ENCODE data around the gene EP400.

EP400 gene

DNA sequence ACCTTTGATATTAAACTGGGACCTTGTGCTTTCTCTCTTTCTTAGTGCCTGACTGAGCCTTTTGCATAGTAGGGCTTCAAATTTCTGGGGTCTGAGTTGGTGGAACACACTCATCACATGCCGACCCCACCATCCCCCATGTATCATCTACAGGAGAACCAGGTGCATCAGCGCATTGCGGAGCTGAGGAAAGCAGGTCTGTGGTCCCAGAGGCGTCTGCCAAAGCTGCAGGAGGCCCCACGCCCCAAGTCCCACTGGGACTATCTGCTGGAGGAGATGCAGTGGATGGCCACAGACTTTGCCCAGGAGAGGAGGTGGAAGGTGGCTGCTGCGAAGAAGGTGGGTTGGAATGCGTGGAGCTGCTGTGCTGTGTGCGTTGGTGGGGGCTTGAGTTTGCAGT is 37.8 kb downstream of the EP400 start:
- no peak for DNase-seq

DNA sequence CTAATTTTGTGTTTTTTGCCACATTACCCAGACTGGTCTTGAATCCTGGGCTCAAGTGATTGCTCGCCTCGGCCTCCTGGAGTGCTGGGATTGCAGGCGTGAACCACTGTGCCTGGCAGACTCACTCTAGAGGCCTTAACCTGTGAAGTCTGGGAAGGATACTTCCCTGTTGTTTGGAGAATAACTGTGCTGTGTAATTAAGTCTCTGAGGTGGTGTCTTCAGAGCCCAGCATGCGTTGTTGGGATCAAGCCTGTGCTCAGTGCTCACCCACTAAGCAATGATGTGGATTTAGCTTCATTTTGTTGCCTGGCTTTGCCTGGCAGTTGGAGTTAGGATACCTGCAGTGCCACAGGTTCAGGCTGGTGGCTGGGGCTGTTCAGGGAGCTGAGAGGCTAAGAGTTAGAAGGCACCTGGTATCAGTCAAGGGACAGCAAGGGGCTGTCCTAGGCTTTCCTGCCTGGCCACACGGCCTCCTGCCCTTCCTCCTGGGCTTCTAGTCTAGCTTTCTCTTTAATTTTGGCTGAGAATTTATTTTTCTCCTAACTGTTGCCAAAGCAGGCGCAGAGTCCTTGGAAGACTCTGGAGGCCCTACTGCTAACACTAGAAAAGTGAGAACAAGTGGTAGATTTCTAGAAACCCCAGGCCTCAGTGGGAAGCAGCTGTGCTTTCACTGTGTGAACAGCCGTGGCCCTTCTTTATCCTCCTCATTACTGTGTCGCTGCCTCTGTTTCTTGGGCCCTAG is 38.5 kb downstream of the EP400 start:
- DNase-seq: no peak

DNA sequence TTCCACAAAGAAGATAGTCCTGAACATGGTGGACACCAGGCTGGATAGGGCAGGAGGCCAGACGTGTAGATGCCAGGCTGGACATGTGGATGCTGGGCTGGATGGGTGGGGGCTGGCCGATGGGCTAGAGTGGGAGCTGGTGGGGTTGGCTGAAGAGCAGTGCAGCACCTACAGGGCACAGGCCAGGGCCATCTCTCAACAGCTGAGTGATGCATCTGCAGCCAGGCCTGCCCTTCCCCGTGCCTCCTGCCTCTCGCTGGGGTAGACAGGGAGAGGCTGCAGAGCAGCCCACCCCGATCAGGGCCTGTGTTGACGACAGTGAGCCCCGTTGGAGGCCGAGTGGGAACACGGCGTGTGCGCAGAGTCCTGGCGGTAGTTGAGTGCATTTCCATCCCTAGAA is 39.3 kb downstream of the EP400 start:
- DNase-seq: no peak

DNA sequence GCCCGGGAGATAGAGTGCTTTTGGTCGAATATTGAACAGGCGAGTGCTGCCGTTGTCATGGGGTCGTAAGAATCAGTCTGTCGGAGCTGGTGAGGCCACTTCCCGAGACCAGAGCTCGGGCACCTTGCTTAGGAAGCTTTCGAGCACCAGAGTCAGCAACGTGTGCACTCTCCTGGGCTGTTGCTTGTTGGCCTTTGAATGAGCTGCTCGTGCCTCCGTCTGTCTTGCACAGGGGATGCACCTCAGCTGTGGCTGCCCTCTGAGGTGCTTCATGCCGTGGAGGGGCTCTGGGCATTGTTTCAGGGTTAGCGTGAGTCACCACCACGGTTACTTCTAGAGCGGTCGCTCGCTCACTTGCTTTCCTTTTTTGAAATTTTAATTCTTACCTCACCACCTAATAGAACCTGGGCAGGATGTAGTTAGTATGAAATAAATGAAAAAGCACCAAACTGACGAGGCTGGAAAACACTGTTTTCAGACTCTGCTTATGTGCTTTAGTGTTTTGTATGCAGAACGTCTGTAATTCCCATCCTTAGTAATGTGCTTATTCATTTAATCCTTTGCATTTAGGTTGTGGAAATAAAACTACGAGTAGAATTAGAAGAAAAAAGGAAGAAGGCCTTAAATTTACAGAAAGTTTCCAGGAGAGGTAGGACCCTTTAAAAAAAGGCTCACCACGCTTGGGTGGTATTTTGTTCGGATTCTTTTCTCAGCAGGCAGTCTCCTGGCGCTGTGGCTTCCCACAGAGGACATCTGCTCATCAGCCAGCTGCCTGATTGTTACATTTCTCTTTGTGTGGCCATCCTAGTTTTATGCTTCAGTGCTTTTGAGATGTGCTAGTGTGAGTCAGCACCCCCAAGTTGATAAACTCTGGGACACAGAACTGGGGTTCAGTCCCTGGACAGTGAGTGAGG is 40.6 kb downstream of the EP400 start:
- peak; percentile 36 to 77 for DNase-seq

DNA sequence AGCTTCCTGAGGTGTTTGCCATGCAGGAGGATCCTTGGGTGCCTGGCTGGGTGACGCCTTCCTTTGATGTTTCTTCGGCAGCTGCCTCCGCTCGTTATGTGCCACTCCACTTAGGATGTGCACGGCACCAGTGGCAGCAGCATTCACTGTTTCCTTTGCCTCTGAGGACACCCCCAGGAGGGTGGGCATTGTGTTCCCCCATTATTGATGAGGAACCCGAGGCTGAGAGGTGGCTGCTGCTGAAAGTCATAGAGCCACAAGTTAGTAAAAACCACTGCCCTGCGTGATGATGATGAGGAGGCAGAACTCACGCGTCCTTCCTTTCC is 41.2 kb downstream of the EP400 start:
- DNase-seq: peak; percentile 35 to 73

DNA sequence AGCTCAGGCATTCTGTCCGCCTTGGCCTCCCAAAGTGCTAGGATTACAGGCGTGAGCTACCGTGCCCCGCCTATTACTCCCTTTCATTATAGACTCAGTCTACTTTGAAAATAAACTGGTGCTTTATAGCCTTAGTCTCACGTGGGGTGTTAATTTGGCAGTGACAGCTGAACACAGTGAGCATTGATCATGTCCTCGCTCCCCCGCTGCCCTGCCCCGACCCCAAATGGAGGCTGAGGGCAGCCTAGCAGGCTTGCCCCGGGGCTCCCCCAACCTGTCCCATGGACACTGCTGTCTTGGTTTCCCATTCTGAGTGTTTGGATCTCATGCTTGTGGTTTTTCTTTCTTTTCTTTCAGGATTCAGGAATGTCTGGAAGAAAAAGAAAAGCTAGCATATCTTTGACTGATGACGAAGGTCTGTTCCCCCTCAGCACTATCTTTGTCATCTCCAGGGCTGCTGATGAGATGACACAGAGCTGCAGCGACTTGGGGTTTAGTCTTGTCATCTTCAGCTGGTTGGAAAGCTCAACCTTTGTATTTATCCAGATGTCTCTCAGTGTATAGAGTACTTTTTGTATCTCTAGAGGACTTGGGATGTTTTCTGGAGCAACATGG is 42.2 kb downstream of the EP400 start:
- no peak for DNase-seq

DNA sequence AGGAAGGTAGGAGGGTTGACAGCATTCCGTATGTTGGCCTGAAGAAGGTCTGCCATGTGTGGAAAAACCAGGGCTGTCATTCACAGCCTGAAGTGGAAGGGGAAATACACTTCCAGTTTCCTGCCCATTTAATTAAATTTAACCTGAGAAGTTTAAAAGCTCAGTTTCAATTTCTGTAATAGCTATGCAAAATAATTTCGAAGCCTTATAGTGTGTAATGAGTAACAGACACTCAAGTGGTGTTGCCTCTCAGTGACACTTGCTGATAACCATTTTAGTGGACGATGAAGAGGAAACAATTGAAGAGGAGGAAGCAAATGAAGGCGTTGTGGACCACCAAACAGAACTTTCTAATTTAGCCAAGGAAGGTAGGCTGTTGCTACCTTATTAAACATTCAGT is 44.8 kb downstream of the EP400 start:
- DNase-seq: no peak

DNA sequence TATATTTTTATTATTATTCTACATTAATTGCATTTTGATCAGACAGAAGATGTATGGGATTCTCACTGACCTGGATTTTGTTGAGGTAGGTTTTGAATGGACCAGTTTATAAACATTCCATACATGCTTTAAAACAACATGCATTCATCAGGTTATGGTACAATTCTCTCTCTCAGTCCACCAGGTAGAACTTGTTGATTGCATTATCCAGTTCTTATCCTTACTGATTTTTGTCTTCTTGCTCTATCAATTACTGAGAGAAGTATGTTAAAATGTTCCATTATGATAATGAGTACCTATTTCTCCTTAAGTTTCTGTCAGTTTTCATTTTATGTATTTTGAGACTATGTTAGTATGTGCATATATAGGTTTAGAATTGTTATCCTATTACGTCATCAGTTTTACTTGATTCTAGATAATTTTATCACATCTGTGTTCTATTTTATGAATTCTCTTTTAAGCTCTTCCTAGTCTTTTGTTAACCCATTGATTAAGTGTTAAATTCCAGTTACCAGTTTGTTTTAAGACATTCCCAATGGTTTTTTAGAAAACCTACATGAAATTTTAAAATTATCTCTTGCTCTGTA is 50.6 kb downstream of the EP400 start:
- no peak for DNase-seq

DNA sequence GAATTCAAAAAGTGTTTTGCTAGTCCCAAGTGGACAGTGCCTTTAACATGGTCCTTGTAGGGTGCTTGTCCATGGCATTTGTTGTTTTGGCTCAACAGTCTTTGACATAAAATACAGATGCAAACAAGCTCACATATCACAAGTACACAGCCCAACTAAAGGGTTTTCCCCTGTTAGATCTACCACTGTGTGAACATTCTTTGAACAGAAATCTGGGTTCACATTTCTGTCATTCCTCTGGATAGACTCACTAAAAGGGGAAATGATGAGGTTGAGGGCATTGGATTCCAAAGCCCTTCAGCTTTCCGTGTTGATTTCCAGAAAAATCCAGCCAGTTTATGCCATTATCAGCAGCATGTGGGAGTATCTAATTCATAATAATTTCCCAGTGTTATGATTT is 54.1 kb downstream of the EP400 start:
- DNase-seq: no peak

DNA sequence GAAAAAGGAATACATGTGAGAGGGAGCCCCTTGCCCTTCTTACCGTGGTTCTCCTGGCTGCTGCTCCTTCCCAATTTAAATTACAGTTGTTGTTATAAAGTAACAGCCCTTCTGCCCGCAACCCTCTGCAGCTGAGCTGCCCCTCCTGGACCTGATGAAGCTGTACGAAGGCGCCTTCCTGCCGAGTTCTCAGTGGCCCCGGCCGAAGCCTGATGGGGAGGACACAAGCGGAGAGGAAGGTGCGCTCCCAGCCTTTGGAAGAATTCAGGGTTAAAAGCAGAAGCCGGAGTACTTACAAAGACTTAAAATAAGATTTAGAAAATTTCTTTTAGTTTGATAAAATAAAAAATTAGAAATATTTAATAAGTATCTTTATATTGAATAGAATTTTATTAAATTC is 55.2 kb downstream of the EP400 start:
- DNase-seq: no peak

DNA sequence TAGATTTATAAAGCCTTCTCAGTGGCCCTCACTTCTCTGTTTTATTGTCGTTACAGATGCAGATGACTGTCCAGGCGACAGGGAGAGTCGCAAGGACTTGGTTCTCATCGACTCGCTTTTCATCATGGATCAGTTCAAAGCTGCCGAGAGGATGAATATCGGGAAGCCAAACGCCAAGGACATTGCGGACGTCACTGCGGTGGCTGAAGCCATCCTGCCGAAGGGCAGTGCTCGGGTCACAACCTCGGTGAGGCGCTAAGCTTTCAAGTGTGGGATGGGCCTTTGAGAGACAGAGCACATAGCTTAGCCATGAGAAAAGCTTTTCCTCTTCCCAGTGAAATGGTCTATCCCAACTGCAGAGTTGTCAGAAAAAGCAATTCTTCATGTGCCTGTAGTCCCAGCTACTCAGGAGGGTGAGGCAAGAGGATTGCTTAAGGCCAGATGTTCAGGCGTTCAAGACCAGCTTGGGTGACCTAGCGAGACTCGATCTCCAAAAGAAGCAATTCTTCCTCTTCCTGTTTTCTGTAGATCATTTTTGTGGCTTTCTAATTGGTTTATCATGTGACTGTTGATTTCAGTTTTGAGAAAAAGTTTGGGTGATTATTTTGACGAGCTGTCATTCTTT is 56.4 kb downstream of the EP400 start:
- DNase-seq: no peak

DNA sequence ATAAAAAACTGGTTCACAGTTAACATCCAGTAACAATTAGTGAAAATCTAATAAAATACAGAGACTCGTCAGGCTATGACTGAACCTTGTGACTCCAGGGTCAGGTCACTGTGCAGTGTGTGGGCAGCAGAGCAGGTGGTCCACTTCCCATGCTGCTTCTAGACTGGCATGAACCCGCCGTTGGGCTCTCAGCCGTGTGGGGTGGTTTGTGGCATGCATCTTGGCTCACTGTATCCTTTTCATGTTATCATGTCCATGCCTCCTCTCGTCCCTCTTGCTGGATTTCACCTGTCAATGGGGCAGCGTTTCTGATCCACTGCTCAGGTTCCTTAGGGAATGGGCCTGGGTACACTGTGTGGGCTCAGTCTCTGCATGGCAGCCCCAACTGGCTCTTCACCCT is 57.3 kb downstream of the EP400 start:
- no peak for DNase-seq

DNA sequence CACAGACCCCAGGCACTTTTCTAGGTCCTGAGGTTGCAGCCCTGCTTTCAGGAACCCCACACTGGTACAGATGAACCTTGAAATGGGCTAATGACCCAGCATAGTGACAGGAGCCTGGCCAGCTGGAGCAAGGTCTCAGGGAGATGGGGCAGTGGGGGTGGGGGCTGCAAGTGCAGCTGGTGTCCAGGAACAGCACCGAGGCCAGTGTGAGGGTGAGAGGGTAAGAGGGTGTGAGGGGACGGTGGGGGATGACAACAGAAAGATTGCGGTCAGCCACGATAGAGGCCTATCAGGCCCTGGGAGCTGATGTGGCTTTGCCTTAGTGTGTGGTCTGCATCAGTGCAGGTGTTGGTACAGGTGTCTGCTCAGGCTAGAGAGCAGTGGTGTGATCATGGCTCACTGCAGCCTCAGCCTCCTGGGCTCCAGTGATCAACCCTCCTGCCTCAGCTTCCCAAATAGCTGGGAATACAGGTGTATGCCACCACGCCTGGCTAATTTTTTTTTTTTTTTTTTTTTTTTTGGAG is 59.7 kb downstream of the EP400 start:
- no peak for DNase-seq

DNA sequence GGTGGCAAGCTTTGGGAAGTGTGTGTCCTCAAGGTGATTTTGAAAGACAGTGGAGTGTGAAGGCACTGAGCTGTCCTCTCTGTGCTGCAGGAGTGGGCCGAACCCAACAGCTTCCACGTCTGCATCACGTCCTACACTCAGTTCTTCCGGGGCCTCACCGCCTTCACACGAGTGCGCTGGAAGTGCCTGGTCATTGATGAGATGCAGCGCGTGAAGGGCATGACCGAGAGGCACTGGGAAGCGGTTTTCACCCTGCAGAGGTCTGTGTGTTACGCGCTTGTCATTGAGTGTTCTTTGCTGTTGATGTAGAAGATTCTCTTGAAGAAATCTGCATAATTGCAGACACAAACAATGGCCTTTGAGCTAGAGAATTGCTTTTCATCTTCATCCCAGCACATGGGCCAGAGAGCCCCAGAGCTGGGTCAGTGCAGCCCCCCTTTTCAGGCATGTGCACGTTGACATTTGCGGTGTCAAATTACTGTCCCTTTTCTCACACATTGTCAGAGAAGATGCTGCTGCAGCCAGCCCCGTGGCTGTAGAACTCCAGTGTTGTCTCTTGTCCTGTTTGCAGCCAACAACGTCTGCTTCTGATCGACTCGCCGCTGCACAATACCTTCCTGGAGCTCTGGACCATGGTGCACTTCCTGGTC is 63.3 kb downstream of the EP400 start:
- DNase-seq: no peak

DNA sequence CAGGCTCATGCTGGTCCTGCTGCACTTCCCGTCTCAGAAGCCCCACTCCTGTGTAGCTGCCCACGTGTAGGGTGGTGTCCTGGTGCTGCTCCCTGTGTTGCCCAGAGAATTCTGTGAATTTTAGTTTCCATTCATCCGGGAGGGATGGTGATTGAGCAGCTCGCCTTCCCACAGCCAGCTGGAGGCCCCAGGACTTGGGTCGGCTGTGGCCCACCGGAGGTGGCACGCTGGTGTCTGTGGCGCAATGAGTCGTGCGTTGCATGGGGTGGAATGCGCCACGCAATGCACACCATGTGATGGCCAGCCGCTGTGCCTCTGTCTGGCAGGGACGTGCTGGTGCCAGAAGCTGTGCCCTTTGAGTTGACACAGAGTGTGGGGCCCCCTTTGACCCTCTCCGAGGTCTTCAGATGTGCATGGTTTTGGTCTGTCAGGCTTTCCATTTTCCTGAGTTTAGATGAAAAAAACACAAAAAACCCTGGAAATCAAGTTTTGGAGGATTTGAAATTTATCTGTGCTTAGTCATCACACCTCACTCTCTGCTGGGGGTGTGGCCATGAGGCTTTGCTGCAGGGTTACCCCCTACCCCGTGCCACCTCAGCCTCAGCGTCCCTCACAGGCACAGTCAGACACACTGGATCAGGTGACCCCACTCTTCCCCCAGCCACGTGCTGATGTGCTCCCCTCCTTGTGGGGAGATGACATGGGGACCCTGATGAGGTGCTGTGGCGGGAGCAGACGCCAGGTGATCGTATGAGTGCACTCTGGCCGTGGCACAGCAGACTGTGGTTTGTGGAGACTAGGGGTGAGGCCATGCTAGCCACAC is 64.6 kb downstream of the EP400 start:
- DNase-seq: no peak

DNA sequence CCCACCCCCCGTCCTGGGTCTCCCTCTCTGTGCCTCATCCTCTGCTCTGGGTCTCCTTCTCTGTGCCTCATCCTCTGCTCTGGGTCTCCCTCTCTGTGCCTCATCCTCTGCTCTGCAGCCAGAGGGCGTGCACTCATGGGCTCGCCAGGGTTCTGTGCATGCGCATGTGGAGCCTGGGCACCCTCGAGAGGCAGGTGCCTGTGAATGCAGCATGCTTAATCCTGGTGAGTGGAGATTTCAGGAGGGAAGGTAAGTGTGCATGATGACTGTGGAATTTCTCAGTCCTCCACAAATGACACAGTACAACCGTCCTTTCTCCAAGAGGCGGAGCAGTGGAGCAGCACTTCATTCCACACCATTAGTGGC is 65.2 kb downstream of the EP400 start:
- no peak for DNase-seq

DNA sequence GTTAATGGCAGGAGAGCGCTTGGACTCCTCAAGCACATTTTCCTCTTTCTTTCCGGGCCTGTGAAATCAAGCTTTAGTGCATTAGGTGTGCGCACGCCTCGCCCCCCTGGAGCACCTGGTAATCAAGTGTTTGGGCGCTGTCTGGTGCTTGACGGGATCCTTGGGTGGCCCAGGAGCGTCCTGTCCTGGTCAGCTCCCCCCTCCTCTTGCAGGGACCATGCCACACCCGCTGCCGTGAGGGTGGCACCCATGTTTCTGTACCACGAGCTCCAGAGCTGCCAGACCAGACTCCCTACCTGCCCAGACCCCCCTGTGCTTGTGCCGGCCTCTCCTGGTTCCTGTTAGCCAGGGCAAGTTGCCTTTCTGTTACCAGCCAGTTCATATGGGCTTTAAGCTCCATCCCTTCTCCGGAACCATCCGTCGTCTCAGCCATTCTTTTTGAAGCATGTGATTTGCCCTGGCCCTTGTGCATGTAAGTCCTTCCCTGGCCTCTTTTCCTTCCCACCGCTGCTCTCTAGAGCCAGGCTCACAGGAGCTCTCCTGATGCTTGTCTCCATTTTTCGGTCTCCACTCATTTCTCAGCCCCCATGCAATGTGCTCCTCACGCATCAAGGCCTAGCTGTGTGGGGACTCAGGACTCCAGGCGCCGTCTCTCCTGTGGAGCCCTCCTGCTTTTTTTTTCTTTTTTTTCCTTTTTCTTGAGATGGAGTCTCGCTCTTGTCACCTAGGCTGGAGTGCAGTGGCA is 66.1 kb downstream of the EP400 start:
- no peak for DNase-seq

DNA sequence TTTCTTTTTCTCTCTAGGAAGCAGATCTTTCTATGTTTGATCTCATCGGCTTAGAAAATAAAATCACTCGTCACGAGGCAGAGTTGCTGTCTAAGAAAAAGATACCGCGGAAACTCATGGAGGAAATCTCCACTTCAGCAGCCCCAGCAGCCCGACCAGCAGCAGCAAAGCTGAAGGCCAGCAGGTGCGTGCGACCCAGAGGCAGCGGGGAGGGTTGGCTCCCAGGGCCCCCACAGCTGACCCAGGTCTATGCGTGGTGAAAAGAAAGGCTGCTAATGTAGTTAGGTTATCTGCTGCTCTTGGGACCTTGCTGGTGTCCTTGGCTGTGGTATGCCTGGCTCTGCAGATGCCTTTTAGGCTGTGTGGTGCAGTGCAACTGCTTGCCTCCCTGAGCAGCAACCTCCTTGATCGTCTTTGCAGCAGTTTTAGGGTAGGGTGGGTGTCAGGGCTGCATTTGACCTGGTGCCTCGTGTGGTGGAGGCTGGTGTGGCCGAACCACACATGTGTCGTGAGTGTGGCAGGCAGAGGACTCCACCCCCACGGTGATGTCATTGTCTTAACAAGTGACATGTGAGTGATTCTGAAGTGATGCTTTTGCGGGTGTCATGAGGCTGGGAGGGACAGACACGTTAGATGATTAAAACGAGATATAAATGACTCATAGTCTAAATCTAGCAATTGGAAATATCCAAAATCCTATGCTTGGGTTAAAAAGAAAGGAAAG is 68.6 kb downstream of the EP400 start:
- no peak for DNase-seq

DNA sequence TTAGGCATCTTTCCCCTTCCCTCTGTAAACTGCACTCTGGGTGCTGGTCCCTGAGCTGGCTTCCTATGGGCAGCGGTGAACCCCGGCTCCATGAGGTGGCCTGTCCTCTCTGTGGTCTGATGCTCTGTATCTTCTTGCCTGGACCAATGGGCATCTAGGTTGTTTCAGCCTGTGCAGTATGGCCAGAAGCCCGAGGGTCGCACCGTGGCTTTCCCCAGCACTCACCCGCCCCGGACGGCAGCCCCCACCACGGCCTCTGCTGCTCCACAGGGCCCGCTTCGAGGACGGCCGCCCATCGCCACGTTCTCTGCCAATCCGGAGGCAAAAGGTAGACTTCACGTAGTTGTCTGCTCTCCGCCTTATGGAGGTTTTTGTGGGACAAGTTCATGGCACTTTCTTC is 70.1 kb downstream of the EP400 start:
- DNase-seq: no peak

DNA sequence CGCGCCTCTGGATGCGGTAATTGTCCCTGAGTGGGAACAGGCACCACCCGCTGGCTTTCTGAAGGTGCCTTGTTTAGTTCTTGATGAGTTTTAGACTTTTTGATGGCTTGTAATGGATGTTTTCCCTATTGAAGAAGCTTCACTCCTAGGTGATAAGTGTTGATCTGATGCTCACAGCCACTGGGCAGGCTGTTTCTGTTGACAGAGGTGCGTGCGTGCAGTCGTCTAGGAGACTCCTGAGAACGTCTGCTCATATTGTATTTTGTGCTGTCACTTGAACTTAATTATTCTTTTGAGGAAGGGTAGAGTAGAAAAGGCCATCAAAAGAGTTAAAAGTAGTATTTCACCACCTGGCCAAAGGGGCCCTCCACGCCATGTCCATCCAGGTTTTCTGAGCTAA is 70.5 kb downstream of the EP400 start:
- DNase-seq: no peak
